Spleen (tissue), 11 donors: ENCODE results near the gene NXPH4. TPM values are rescaled to one million over a fixed set of nuclear protein-coding genes. Genes with fewer than 3 reads are reported as not detected.

Experiments
- DNase-seq: peaks from one replicate; pipeline ENCODE4 v3.0.0-alpha.2; 2020
- H3K27ac ChIP-seq, 8 donors: fragments of 200-600 bp; sonication (generic) in 7 of 8; 1 replicate in 4 of 8; 2 replicates in 4 of 8; pipeline versions ENCODE4 v1.5.0 to v1.8.0; 2016 to 2021; ENCODE audit warnings: inconsistent platforms in 4 of 8, mild to moderate bottlenecking in 4 of 8, moderate library complexity in 1 of 8
- H3K27me3 ChIP-seq, 7 donors: fragments of 200-600 bp; sonication (generic) in 6 of 7; replicated peaks in 1 of 7; 1 replicate in 4 of 7; 2 replicates in 3 of 7; pipeline versions ENCODE4 v1.5.0 to v1.8.0; 2016 to 2021; ENCODE audit warnings: inconsistent platforms in 3 of 7, mild to moderate bottlenecking in 1 of 7
- H3K36me3 ChIP-seq, 6 donors: fragments of 200-600 bp; sonication (generic) in 5 of 6; 1 replicate in 4 of 6; 2 replicates in 2 of 6; pipeline versions ENCODE4 v1.5.0 to v1.8.0; 2016 to 2021; ENCODE audit warnings: inconsistent platforms in 2 of 6
- H3K4me1 ChIP-seq, 6 donors: fragments of 200-600 bp; sonication (generic) in 5 of 6; 1 replicate in 3 of 6; 2 replicates in 3 of 6; pipeline versions ENCODE4 v1.5.0 to v1.8.0; 2016 to 2021; ENCODE audit warnings: inconsistent platforms in 3 of 6
- H3K4me3 ChIP-seq, 8 donors: fragments of 200-600 bp; sonication (generic) in 7 of 8; 1 replicate in 4 of 8; 2 replicates in 4 of 8; pipeline versions ENCODE4 v1.5.0 to v1.8.0; 2016 to 2021; ENCODE audit warnings: inconsistent platforms in 4 of 8, mild to moderate bottlenecking in 4 of 8, moderate library complexity in 2 of 8
- H3K9me3 ChIP-seq, 8 donors: fragments of 200-600 bp; sonication (generic) in 7 of 8; 1 replicate in 4 of 8; 2 replicates in 4 of 8; pipeline versions ENCODE4 v1.5.0 to v1.8.0; 2016 to 2021; ENCODE audit warnings: inconsistent platforms in 4 of 8
- CTCF ChIP-seq, 11 experiments: fragments of 200-600 bp in 7 of 11; fragments of 450-650 bp in 4 of 11; sonication (generic) in 4 of 11; IDR thresholded peaks in 8 of 11; conservative IDR thresholded peaks in 3 of 11; 1 replicate in 7 of 11; 2 replicates in 4 of 11; pipeline versions ENCODE4 v1.4.0 to v1.8.0; 2016 to 2021; ENCODE audit warnings: antibody characterized with exemption in 11 of 11, inconsistent platforms in 4 of 11, mild to moderate bottlenecking in 1 of 11
- POLR2A ChIP-seq, 3 donors: fragments of 450-650 bp; IDR thresholded peaks; one replicate each; pipeline ENCODE4 v1.5.1; 2017; ENCODE audit warnings: antibody characterized with exemption in 3 of 3, mild to moderate bottlenecking in 1 of 3
- POLR2AphosphoS5 ChIP-seq, 3 donors: sonication (generic); formaldehyde crosslinking; IDR thresholded peaks; one replicate each; pipeline ENCODE4 v1.5.1; 2017; ENCODE audit warnings: antibody characterized with exemption in 3 of 3
- WGBS, 5 donors: extraction: QIAGEN DNeasy Blood & Tissue Kit in 3 of 5; methylation state at CpG; one replicate each; pipeline versions ENCODE4 v1.1.5 to v1.1.7; 2013 to 2018; 5-methylcytosine and 5-hydroxymethylcytosine counted together
- intact Hi-C: fragments of 100-400 bp; cut with DNase I; formaldehyde crosslinking; loops from one replicate; pipeline ENCODE4 v1.15.0; 2023; ENCODE audit warnings: low total_unique reads
- polyA plus RNA-seq, 3 donors: library from polyadenylated mRNA; stranded (reverse); fragments of 200-250 nt; gene quantifications; one replicate each; pipeline ENCODE4 v1.2.1, GENCODE V29; 2013
- total RNA-seq, 7 donors: library from RNA; depleted of rRNA in 3 of 7; stranded (reverse); fragments of >200 nt in 3 of 7; fragmentation: NEBNext Ultra II Directional in 4 of 7; extraction: Animal tissue kit (Norgen Biotek cat#: 25700) in 4 of 7; gene quantifications; one replicate each; pipeline versions ENCODE4 v1.1.0 to v1.2.1, GENCODE V29; 2016 to 2021
- donor health status: healthy with polysubstance abuse.
- donor health status: DM: no; HTN: no; CAD: no; lungs with moderate emphysema.
- donor health status: DM: no; HTN: no; CAD: no.
- donor health status: Bipolar disorder and iron deficiency.
- donor health status: healthy.
- donor health status: DM: no; HTN: no; CAD: no.
- donor health status: DM: yes; HTN: yes; CAD: no.

NXPH4 gene
- total and polyA plus RNA-seq, 10 donors: 0.11 to 0.60 (median 0.23) TPM; not detected in 4

GRCh38 chr12:57225680-57226210, 9.2 kb downstream of the NXPH4 start:
- no peak for DNase-seq
- intact Hi-C loops: no loop called here
- H3K36me3 ChIP-seq: no peaks in the 10 kb centered on the region
- peak overlapping the region in 1 of 8 donors; percentile 55 for H3K4me3 ChIP-seq
- no peaks in the 10 kb centered on the region for H3K9me3 ChIP-seq
- peaks cover 0 to 73% (median 66%) of the 10 kb centered on the region in 7 donors for H3K27me3 ChIP-seq
- TF ChIP-seq POLR2AphosphoS5 (IDR thresholded peaks at IDR 0.05) (no peak), CTCF (IDR thresholded peaks at IDR 0.05 in 8 of 11, conservative IDR thresholded peaks at IDR 0.05 in 3 of 11) (no peak), POLR2A (IDR thresholded peaks at IDR 0.05) (no peak)
- no peak overlapping the region for H3K27ac ChIP-seq
- H3K4me1 ChIP-seq: peaks cover 7 to 97% (median 57%) of the 10 kb centered on the region in 6 donors
- WGBS, 5 donors: 28 to 43% (median 31%) methylated on average over 18 of the region's 18 CpGs

- DNase-seq: peak; percentile 73
- H3K4me3 ChIP-seq: peak overlapping the region in 1 of 8 donors; percentile 51
- WGBS, 5 donors: 6 to 13% (median 11%) methylated on average over 24 to 35 of the region's 35 CpGs
Observed at GRCh38 chr12:57226588-57227314, 10.2 kb downstream of the NXPH4 start.

GRCh38 chr12:57227315-57228115, 10.9 kb downstream of the NXPH4 start:
- no peak for DNase-seq
- Histone ChIP-seq H3K36me3 (peaks cover 0 to 17% (median 14%) of the 10 kb centered on the region in 6 donors), H3K4me1 (peaks cover 14 to 97% (median 68%) of the 10 kb centered on the region in 6 donors), H3K9me3 (no peaks in the 10 kb centered on the region), H3K27ac (no peak overlapping the region), H3K27me3 (peaks cover 0 to 56% (median 48%) of the 10 kb centered on the region in 7 donors), H3K4me3 (peak overlapping the region in 1 of 8 donors; percentile 51)
- WGBS, 5 donors: 39 to 58% (median 51%) methylated on average over 7 to 8 of the region's 8 CpGs
- TF ChIP-seq POLR2A (IDR thresholded peaks at IDR 0.05) (no peak), CTCF (IDR thresholded peaks at IDR 0.05 in 8 of 11, conservative IDR thresholded peaks at IDR 0.05 in 3 of 11) (no peak), POLR2AphosphoS5 (IDR thresholded peaks at IDR 0.05) (no peak)
- intact Hi-C loops: no loop called here

More at GRCh38 chr12:57226588-57227314, 10.2 kb downstream of the NXPH4 start:
- Histone ChIP-seq H3K27me3 (peaks cover 0 to 63% (median 56%) of the 10 kb centered on the region in 7 donors), H3K27ac (no peak overlapping the region), H3K36me3 (peaks cover 0 to 9% (median 6%) of the 10 kb centered on the region in 6 donors), H3K4me1 (peaks cover 14 to 97% (median 64%) of the 10 kb centered on the region in 6 donors), H3K9me3 (no peaks in the 10 kb centered on the region)
- no peak for TF ChIP-seq CTCF (IDR thresholded peaks at IDR 0.05 in 8 of 11, conservative IDR thresholded peaks at IDR 0.05 in 3 of 11)
- TF ChIP-seq POLR2A (IDR thresholded peaks at IDR 0.05): no peak
- TF ChIP-seq POLR2AphosphoS5 (IDR thresholded peaks at IDR 0.05): no peak
- intact Hi-C loops: no loop called here
